Activated CD8-positive, alpha-beta memory T cell treated with anti-CD3 and anti-CD28 coated beads, Interleukin-2, amount 50 U/mL, for 4 hours (primary cell): Measurements from ENCODE around the gene SPACA7.
"Not testable (repeated sequence)": the region's sequence is repeated elsewhere in the genome, so short reads cannot be mapped to it uniquely, and the experiment has no call there.

ENCODE experiments used
- DNase-seq: peaks from one replicate; pipeline ENCODE4 v3.0.0-alpha.2; 2020

SPACA7 gene

GRCh38 chr13:112431734-112432133, 55.6 kb downstream of the SPACA7 start:
- no peak for DNase-seq

DNA sequence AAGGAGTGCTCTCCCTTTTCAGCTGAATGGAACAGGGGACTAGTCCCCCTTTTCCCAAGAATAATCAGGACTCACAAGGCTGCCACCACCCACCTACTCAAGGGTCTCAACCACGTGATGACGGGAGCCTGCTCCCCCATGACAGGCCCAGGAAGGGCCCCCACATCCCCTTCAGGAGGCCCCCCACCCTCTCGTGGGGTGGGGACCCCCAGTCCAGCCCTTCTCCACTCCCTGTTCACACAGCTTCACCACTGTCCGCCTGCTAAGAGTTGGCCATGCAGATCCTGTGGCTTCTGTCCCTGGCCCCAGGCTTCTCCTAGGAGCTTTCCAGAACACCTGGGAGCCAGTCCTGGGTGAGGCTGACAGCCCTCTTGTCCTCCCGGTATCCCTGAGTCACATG, 56.6 kb downstream of the SPACA7 start:
- DNase-seq, result not testable (repeated sequence)

- DNase-seq, result not testable (repeated sequence)
Measured at GRCh38 chr13:112433517-112433916, 57.4 kb downstream of the SPACA7 start.

- no peak for DNase-seq
Measured at GRCh38 chr13:112434032-112434431, 57.9 kb downstream of the SPACA7 start.

DNA sequence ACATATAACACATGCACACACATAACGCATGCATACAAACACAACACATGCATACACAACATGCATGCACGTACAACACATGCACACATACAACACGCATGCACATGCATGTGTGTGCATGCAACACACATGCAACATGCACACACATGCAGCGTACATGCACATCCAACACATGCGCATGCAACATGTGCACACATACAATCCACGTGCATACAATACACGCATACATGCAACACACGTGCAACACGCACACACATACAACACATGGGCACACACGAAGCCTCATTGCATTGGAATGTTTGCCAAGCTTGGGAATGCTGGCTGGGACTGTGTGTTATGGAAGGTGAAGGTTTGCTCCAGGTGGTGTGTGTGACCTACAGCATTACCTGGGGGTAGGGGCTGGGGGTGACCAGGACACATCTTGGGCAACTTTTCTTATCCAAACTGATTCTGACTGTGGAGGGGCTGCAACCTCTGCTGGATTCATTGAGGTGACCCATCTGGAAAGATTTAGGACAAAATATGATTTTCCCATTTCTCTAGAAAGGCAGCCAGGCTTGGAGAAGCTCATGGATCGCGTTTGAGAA, 58.9 kb downstream of the SPACA7 start:
- no peak for DNase-seq

- no peak for DNase-seq
Measured at GRCh38 chr13:112435973-112436372, 59.8 kb downstream of the SPACA7 start.

- no peak for DNase-seq
Measured at GRCh38 chr13:112438094-112438493, 61.9 kb downstream of the SPACA7 start.

DNA sequence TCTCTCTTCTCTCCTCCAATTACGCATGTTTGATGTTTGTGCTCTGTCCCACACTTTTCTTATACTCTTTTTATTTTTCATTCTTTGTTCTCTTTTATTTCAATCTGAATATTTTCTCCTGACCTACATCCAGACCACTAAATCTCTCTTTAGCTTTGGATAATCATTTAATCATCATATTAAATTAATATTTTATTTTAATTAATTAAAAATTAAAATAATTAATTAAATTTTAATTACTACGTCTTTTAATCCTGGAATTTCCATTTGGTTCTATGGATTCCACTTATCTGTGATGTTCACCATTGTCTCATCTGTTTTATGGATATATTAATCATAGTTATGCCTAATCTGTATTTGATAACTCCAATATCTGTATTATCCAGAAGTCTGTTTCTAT, 62.4 kb downstream of the SPACA7 start:
- DNase-seq, result no peak

- no peak for DNase-seq
Measured at GRCh38 chr13:112441226-112441625, 65.1 kb downstream of the SPACA7 start.

DNA sequence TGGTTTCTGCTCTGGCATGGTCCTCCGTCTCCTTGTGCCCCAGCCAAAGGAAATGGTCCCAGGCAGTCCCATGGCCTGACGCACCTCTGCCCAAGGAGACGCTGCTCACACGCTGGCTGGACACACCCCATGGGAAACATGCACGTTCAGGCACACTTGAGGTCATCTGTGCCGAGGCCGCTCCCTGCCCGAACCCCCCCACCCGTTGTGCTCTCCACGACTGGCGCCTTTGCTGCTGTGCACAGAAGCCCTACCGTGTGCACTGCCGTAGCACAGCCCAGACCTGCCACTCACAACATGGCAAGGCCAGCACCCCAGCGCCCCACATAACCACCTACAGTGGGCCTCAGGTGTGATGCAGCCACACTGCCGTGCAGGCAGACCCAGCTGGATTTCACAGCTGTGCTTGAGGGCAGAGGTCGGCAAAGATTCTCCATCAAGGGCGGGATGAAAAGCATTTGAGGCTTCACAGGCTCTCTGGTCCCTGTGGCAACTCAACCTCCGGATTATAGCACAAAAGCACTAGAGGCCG, 65.7 kb downstream of the SPACA7 start:
- no peak for DNase-seq

GRCh38 chr13:112442483-112443090, 66.4 kb downstream of the SPACA7 start:
- DNase-seq, result no peak

DNA sequence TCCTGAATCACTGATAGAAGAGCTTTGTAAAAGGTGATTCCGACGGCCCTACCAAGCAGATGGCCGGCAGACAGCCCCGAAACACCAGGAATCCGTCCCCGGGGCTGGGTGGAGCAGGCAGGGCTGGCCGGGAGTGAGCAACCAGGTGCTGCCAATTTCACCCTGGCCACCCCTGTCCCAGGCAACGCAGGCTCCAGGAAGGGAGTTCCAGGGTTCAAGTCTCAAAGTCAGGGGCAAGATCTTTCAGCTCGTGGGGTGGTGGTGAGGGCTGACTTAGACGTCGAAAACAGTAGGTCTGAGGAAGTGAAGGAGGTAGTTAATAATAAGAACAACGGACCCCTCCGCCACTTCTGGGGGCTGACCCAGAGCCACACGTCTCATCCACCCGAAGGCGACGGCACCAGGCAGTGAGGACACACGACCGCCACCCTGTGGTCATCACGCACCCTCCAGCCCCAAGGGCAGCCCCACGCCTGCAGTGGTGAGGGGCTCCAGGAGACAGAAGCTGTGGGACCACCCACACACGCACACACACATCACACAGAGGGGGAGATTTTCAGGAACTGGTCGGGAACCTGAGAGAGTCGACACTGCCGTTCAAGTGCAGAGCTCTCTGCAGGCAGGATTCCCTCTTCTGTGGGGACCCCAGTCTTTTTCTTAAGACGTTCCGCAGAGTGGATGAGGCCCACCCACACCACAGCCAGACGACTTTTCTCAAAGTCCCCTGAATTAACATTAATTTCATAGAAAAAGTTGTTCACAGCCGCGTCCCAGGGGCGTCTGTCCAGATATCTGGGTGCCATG, 67.2 kb downstream of the SPACA7 start:
- no peak for DNase-seq

- no peak for DNase-seq
Measured at GRCh38 chr13:112443995-112444311, 67.8 kb downstream of the SPACA7 start.

DNA sequence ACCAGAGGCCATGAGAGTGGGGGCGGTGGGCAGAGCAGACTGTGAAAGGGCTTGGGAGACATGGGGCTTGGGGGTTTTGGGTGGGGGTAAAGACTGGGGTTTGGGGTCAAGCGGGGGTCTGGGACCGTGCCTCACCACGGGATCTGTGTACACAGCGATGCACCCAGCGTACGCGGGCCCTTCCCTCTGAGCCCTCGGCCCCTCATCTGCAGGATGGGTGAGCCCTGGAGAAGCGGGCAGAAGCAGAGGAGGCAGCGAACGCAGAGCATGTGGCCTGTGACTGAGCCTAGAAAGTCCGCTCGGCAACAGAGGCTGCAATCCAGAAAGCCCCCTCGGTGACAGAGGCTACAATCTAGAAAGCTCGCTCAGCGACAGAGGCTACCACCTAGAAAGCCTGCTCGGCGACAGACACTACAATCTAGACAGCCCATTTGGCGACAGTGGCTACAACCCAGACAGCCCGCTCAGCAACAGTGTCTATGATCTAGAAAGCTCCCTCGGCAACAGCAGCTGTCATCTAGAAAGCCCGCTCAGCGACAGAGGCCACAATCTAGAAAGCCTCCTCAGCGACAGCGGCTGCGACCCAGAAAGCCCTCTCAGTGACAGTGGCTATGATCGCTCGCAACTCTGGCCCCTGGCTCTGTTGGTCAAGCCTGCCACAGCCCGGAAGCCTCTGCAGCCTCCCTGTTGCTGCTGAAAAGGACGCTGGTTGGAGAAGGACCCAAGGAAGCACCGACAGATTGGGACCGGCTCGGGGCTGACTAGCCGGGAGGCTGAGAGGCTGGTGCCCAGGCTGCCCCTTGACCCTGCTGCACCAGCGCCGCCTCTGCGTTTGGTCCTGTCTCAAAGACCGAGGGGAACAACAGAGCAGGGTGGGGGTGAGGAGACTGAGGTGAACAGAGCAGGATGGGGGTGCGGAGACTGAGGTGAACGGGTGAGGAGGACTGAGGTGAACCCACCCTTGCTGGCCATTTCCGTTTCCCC, 68.6 kb downstream of the SPACA7 start:
- DNase-seq, result no peak

DNA sequence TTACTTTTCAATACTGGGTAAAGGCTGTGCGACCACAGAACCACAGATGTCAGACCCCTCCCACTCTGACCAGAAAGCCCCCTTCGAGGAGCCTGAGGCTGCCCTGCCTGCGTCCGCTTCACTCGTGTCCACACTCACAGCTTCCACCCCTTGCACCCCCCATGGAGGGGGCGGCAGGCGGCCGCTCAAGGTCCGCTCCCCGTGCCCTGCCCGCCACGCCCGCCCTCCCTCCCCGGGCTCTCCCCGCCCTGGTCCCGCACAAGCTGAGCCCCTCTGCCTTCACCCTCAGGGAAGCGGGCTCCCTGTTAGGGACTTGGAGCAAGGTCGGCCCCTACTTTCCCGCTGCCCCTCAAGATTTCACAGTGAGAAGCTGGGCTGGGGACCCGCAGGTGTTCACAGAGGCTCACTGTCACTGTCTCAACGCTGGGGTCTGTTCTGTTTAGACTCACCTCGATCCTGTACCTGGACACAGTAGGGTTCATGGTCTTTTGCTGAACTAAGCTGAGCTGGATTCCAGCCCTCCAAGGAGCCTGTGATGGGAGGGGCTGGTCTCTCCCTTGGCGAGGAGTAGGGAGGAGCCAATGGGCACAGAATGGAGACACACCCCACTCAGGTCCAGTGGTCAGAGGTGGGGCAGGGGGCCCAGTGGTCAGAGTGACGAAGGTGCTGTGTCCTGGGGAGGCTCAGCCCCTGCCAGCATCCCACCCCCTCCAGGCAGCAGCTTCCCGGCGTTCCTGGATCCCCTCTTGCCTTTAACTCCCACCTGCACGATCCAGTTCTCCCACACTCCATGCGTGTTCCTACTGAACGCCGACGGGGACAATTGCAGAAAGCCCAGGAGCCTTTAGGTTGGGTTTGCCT, 69.5 kb downstream of the SPACA7 start:
- DNase-seq, result no peak

DNA sequence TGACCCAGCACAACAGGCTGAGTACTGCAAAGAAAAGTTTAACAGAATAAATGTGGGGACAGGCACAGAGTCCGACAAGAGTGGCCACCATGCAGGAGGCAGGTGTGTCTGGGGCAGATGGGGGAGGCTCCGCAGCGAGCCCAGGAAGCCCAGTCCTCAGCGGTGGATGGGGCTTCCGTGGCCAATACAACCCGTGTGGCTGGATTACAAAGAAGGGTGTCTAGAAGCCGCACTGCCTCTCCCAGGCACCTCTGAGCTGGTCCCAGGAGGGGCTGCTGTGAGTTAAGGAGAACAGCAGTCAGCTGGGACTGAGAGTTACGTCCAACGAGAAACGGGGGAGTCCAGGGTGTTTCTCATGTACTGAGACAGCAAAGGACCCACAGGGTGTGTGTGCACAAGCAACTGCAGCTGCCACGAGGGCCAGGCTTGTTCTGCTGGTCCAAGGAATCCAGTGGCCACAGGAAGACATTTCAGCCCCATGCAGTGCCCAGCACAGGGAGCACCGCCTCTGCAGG, 70.2 kb downstream of the SPACA7 start:
- DNase-seq, result no peak

DNA sequence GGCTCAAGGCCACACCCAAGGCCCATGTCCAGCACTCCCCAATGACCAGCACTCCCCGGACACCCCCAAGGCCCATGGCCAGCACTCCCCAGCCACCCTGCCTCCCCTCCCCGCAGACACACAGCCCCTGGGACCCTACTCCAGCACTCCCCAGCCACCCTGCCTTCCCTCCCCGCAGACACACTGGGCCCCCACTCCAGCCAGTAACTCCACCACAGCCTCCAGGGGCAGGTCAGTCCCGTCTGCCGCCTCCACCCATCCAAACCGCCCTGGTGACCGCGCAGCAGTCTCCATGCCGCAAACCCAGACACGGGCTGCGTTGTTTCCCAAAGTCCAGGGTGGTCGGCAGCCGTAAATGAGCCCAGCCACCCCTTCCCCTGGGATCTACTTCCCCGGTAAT, 70.7 kb downstream of the SPACA7 start:
- no peak for DNase-seq

GRCh38 chr13:112447306-112447705, 71.2 kb downstream of the SPACA7 start:
- no peak for DNase-seq

- no peak for DNase-seq
Measured at GRCh38 chr13:112447761-112448603, 71.8 kb downstream of the SPACA7 start.
